NT2/D1 (cell line): ENCODE data around the gene PMM2.

ENCODE experiments used
- YY1 ChIP-seq: IDR thresholded peaks from 2 replicates; pipeline ENCODE4 v1.6.1; 2011; ENCODE audit not compliant: insufficient read length, insufficient read depth
- ZNF274 ChIP-seq: IDR thresholded peaks from 2 replicates; pipeline ENCODE4 v1.6.1; 2011; ENCODE audit warnings: mild to moderate bottlenecking, low read depth, low read length

DNA sequence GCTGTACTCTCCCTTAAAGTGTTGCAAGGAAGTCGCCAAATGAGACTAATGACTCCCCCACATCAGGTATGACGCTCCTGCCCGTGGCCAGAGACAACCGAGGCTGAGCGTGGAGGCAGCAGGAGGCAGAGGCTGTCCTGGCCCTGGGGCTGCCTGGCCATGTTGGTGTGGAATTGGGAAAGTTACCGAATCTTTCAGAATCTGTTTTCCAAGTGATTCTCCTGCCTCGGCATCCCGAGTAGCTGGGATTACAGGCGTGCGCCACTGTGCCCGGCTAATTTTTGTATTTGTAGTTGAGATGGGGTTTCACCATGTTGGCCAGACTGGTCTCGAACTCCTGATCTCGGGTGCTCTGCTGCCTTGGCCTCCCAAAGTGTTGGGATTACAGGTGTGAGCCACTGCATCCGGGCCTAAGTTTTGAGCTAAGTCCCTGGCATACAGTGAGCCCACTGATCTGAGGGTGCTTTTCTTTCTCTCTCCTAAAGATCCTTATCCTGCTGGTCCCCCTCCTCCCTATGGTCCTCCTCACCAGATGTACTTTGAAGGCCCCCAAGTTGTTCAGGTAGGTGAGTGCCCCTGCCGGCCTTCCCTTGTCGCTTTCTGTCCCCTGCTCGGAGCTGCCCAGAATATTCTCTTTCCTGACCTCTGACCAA lies 85.2 kb downstream of the PMM2 start:
- TF ChIP-seq YY1: no peak
- TF ChIP-seq ZNF274: no peak
